Liver (tissue), 3 donors: ENCODE measurements around the gene LRCH3.

Source experiments
- CTCF ChIP-seq: fragments of 150-350 bp; IDR thresholded peaks from 2 replicates; pipeline ENCODE4 v1.5.1; 2017; ENCODE audit warnings: improper control_type of control experiment, low read depth, low read length; ENCODE audit not compliant: missing input control
- EGR1 ChIP-seq, 2 donors: IDR thresholded peaks; 2 replicates each; pipeline ENCODE4 v1.6.1; 2016 to 2018; ENCODE audit warnings: antibody characterized with exemption in 2 of 2, low read depth in 2 of 2
- FOXA1 ChIP-seq: IDR thresholded peaks from 2 replicates; pipeline ENCODE4 v1.6.1; 2016; ENCODE audit warnings: antibody characterized with exemption
- GABPA ChIP-seq, 2 donors: IDR thresholded peaks in 1 of 2; conservative IDR thresholded peaks in 1 of 2; 2 replicates each; pipeline ENCODE4 v1.6.1; 2016; ENCODE audit warnings: antibody characterized with exemption in 2 of 2, mild to moderate bottlenecking in 1 of 2, moderate library complexity in 1 of 2
- RAD21 ChIP-seq, 2 donors: IDR thresholded peaks; 2 replicates each; pipeline ENCODE4 v1.6.1; 2016; ENCODE audit warnings: antibody characterized with exemption in 2 of 2, mild to moderate bottlenecking in 2 of 2
- RXRA ChIP-seq, 2 donors: IDR thresholded peaks; 2 replicates each; pipeline ENCODE4 v1.6.1; 2017 to 2018; ENCODE audit warnings: antibody characterized with exemption in 2 of 2, mild to moderate bottlenecking in 1 of 2
- TAF1 ChIP-seq: conservative IDR thresholded peaks from 2 replicates; pipeline ENCODE4 v1.6.1; 2016; ENCODE audit warnings: antibody characterized with exemption, mild to moderate bottlenecking
- donor health status: healthy.
- donor health status: healthy.

GRCh38 chr3:197906023-197906849 is 115.2 kb downstream of the LRCH3 start:
- TF ChIP-seq CTCF (peak; percentile 92), RXRA (IDR thresholded peaks at IDR 0.05) (peak in 1 of 2 donors; percentile 4), RAD21 (IDR thresholded peaks at IDR 0.05) (peak; percentile 93 to 94), EGR1 (IDR thresholded peaks at IDR 0.05; ENCODE audit: low read depth in 2 of 2) (no peak), GABPA (IDR thresholded peaks at IDR 0.05 in 1 of 2, conservative IDR thresholded peaks at IDR 0.05 in 1 of 2) (no peak), FOXA1 (no peak), TAF1 (no peak)
